Measurements from ENCODE around the gene MYO15B. TPM values are rescaled to one million over a fixed set of nuclear protein-coding genes. Genes with fewer than 3 reads are reported as not detected.
A peak's percentile ranks its signal among the peaks of the same experiment; 100 is the strongest.

The MYO15B gene
- total and polyA plus RNA-seq, 2 donors = 78.1 to 108 TPM

- Histone ChIP-seq H3K4me1 (ENCODE audit: insufficient read depth) (no peaks in the 10 kb centered on the region), H3K27ac (ENCODE audit: low read depth) (no peak overlapping the region), H3K36me3 (ENCODE audit: insufficient read depth) (no peaks in the 10 kb centered on the region), H3K4me3 (ENCODE audit: low read depth, low read length) (no peak overlapping the region)
- no peak for DNase-seq (ENCODE audit: extremely low spot score)
- 86% methylated on average over 23 of the region's 23 CpGs for WGBS
Measured at GRCh38 chr17:75624714-75625345, 37.2 kb downstream of the MYO15B start.

GRCh38 chr17:75625813-75626486 lies 38.4 kb downstream of the MYO15B start:
- WGBS = 82% methylated on average over 15 of the region's 15 CpGs
- Histone ChIP-seq H3K27ac (ENCODE audit: low read depth) (no peak overlapping the region), H3K36me3 (ENCODE audit: insufficient read depth) (no peaks in the 10 kb centered on the region), H3K4me3 (ENCODE audit: low read depth, low read length) (no peak overlapping the region), H3K4me1 (ENCODE audit: insufficient read depth) (no peaks in the 10 kb centered on the region)
- DNase-seq (ENCODE audit: extremely low spot score) = no peak

GRCh38 chr17:75626496-75627038 lies 39.0 kb downstream of the MYO15B start:
- no peak overlapping the region for H3K27ac ChIP-seq (ENCODE audit: low read depth)
- no peaks in the 10 kb centered on the region for H3K36me3 ChIP-seq (ENCODE audit: insufficient read depth)
- no peaks in the 10 kb centered on the region for H3K4me1 ChIP-seq (ENCODE audit: insufficient read depth)
- 79% methylated on average over 11 of the region's 11 CpGs for WGBS
- no peak for DNase-seq (ENCODE audit: extremely low spot score)
- H3K4me3 ChIP-seq (ENCODE audit: low read depth, low read length) = no peak overlapping the region

GRCh38 chr17:75627094-75627493 lies 39.5 kb downstream of the MYO15B start:
- Histone ChIP-seq H3K36me3 (ENCODE audit: insufficient read depth) (no peaks in the 10 kb centered on the region), H3K27ac (ENCODE audit: low read depth) (no peak overlapping the region), H3K4me3 (ENCODE audit: low read depth, low read length) (no peak overlapping the region), H3K4me1 (ENCODE audit: insufficient read depth) (no peaks in the 10 kb centered on the region)
- DNase-seq (ENCODE audit: extremely low spot score) = no peak
- 92% methylated on average over 10 of the region's 10 CpGs for WGBS

- Histone ChIP-seq H3K4me3 (ENCODE audit: low read depth, low read length) (no peak overlapping the region), H3K4me1 (ENCODE audit: insufficient read depth) (no peaks in the 10 kb centered on the region), H3K36me3 (ENCODE audit: insufficient read depth) (no peaks in the 10 kb centered on the region), H3K27ac (ENCODE audit: low read depth) (no peak overlapping the region)
- 84% methylated on average over 6 of the region's 6 CpGs for WGBS
- DNase-seq (ENCODE audit: extremely low spot score) = no peak
Measured at GRCh38 chr17:75628425-75628824, 40.8 kb downstream of the MYO15B start.

GRCh38 chr17:75629157-75629556 lies 41.6 kb downstream of the MYO15B start:
- Histone ChIP-seq H3K27ac (ENCODE audit: low read depth) (no peak overlapping the region), H3K4me1 (ENCODE audit: insufficient read depth) (peaks cover 3% of the 10 kb centered on the region), H3K36me3 (ENCODE audit: insufficient read depth) (no peaks in the 10 kb centered on the region), H3K4me3 (ENCODE audit: low read depth, low read length) (no peak overlapping the region)
- WGBS = 79% methylated on average over 14 of the region's 14 CpGs
- no peak for DNase-seq (ENCODE audit: extremely low spot score)

- no peak for DNase-seq (ENCODE audit: extremely low spot score)
- Histone ChIP-seq H3K4me1 (ENCODE audit: insufficient read depth) (peaks cover 3% of the 10 kb centered on the region), H3K27ac (ENCODE audit: low read depth) (no peak overlapping the region), H3K4me3 (ENCODE audit: low read depth, low read length) (no peak overlapping the region), H3K36me3 (ENCODE audit: insufficient read depth) (no peaks in the 10 kb centered on the region)
- WGBS = 81% methylated on average over 26 of the region's 26 CpGs
Measured at GRCh38 chr17:75630071-75630917, 42.7 kb downstream of the MYO15B start.

- Histone ChIP-seq H3K27ac (ENCODE audit: low read depth) (no peak overlapping the region), H3K4me3 (ENCODE audit: low read depth, low read length) (no peak overlapping the region), H3K36me3 (ENCODE audit: insufficient read depth) (no peaks in the 10 kb centered on the region), H3K4me1 (ENCODE audit: insufficient read depth) (peaks cover 3% of the 10 kb centered on the region)
- DNase-seq (ENCODE audit: extremely low spot score) = no peak
- WGBS = 91% methylated on average over 27 of the region's 27 CpGs
Measured at GRCh38 chr17:75631353-75631752, 43.8 kb downstream of the MYO15B start.

- DNase-seq (ENCODE audit: extremely low spot score) = no peak
Measured at GRCh38 chr17:75632428-75632827, 44.8 kb downstream of the MYO15B start.

GRCh38 chr17:75632863-75633485 lies 45.4 kb downstream of the MYO15B start, which contains the start of gene SMIM5:
Gene SMIM5, plus strand, starts transcription at chr17:75633434. Its CDS starts 6,768 bp downstream, at chr17:75640202.
- no peak for DNase-seq (ENCODE audit: extremely low spot score)
- Histone ChIP-seq H3K4me1 (ENCODE audit: insufficient read depth) (peaks cover 4% of the 10 kb centered on the region), H3K36me3 (ENCODE audit: insufficient read depth) (no peaks in the 10 kb centered on the region), H3K27ac (ENCODE audit: low read depth) (peak within 1 kb of the TSS; percentile 86), H3K4me3 (ENCODE audit: low read depth, low read length) (no peak within 1 kb of the TSS)
- WGBS = 15% methylated on average over 19 of the region's 19 CpGs

More at GRCh38 chr17:75632428-75632827, 44.8 kb downstream of the MYO15B start:
- Histone ChIP-seq H3K4me3 (ENCODE audit: low read depth, low read length) (no peak overlapping the region), H3K4me1 (ENCODE audit: insufficient read depth) (peaks cover 4% of the 10 kb centered on the region), H3K27ac (ENCODE audit: low read depth) (no peak overlapping the region), H3K36me3 (ENCODE audit: insufficient read depth) (no peaks in the 10 kb centered on the region)
- 79% methylated on average over 12 of the region's 12 CpGs for whole genome bisulfite sequencing

- Histone ChIP-seq H3K36me3 (ENCODE audit: insufficient read depth) (no peaks in the 10 kb centered on the region), H3K4me1 (ENCODE audit: insufficient read depth) (peaks cover 4% of the 10 kb centered on the region), H3K4me3 (ENCODE audit: low read depth, low read length) (no peak overlapping the region), H3K27ac (ENCODE audit: low read depth) (peak overlapping the region; percentile 86)
- peak; percentile 91 for DNase-seq (ENCODE audit: extremely low spot score)
- 12% methylated on average over 27 of the region's 27 CpGs for WGBS
Measured at GRCh38 chr17:75633486-75634375, 46.1 kb downstream of the MYO15B start.

GRCh38 chr17:75634376-75634740 lies 46.8 kb downstream of the MYO15B start:
- 66% methylated on average over 9 of the region's 9 CpGs for WGBS
- no peak for DNase-seq (ENCODE audit: extremely low spot score)
- Histone ChIP-seq H3K27ac (ENCODE audit: low read depth) (no peak overlapping the region), H3K4me1 (ENCODE audit: insufficient read depth) (peaks cover 4% of the 10 kb centered on the region), H3K36me3 (ENCODE audit: insufficient read depth) (no peaks in the 10 kb centered on the region), H3K4me3 (ENCODE audit: low read depth, low read length) (no peak overlapping the region)

All from urinary bladder (tissue), 4 donors.